NCI-H1694 (cell line): ENCODE results near the gene CDKN1A.

Experiments
- DNase-seq: peaks from one replicate; lab custom pipeline; 2025; lab: John Stamatoyannopoulos, UW

Gene CDKN1A

DNA sequence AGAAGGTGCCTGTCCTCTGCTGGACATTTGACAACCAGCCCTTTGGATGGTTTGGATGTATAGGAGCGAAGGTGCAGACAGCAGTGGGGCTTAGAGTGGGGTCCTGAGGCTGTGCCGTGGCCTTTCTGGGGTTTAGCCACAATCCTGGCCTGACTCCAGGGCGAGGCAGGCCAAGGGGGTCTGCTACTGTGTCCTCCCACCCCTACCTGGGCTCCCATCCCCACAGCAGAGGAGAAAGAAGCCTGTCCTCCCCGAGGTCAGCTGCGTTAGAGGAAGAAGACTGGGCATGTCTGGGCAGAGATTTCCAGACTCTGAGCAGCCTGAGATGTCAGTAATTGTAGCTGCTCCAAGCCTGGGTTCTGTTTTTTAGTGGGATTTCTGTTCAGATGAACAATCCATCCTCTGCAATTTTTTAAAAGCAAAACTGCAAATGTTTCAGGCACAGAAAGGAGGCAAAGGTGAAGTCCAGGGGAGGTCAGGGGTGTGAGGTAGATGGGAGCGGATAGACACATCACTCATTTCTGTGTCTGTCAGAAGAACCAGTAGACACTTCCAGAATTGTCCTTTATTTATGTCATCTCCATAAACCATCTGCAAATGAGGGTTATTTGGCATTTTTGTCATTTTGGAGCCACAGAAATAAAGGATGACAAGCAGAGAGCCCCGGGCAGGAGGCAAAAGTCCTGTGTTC is 1.3 kb upstream of the CDKN1A start:
- DNase-seq: no peak

DNA sequence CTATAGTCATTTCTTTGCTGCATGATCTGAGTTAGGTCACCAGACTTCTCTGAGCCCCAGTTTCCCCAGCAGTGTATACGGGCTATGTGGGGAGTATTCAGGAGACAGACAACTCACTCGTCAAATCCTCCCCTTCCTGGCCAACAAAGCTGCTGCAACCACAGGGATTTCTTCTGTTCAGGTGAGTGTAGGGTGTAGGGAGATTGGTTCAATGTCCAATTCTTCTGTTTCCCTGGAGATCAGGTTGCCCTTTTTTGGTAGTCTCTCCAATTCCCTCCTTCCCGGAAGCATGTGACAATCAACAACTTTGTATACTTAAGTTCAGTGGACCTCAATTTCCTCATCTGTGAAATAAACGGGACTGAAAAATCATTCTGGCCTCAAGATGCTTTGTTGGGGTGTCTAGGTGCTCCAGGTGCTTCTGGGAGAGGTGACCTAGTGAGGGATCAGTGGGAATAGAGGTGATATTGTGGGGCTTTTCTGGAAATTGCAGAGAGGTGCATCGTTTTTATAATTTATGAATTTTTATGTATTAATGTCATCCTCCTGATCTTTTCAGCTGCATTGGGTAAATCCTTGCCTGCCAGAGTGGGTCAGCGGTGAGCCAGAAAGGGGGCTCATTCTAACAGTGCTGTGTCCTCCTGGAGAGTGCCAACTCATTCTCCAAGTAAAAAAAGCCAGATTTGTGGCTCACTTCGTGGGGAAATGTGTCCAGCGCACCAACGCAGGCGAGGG is 594 bp upstream of the CDKN1A start:
- DNase-seq: no peak

DNA sequence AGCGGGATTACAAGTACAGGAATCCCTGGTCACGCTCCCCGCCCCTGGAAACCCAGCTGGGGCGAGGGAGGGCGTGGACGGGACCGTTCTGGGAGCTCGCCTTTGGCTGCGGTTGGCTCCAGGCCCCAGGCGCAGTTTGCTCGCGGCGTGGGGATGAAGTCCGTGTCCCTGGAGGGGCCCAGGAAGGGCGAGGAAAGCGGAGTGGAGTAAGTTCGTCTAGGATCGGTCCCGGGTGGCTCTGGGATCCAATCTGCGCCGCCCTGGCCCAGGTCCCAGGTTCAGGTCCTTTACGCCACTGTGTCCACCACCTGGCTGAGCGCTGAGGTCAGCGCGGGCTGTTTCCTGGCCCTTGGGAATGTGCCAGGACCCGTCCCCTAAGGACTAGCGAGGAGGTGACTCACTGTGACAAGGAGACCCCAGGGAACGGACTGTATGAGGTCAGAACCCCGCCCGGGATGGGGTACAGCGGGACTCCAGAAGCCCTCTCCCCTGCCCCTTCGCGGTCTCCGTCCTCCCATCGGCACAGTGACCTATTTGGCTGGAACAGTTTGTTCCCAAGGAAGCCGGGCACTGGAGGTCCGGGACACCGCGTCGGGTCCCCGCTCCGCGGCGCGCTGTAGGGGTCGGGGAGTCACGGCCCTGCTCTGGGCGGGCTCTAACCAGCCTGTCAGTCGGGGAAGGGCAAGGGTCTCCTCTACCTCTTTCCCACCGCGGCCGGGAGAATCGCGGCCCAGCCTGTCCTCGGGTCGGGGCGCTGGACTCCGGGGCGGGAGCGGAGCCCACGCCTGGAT is 724 bp downstream of the CDKN1A start:
- no peak for DNase-seq

DNA sequence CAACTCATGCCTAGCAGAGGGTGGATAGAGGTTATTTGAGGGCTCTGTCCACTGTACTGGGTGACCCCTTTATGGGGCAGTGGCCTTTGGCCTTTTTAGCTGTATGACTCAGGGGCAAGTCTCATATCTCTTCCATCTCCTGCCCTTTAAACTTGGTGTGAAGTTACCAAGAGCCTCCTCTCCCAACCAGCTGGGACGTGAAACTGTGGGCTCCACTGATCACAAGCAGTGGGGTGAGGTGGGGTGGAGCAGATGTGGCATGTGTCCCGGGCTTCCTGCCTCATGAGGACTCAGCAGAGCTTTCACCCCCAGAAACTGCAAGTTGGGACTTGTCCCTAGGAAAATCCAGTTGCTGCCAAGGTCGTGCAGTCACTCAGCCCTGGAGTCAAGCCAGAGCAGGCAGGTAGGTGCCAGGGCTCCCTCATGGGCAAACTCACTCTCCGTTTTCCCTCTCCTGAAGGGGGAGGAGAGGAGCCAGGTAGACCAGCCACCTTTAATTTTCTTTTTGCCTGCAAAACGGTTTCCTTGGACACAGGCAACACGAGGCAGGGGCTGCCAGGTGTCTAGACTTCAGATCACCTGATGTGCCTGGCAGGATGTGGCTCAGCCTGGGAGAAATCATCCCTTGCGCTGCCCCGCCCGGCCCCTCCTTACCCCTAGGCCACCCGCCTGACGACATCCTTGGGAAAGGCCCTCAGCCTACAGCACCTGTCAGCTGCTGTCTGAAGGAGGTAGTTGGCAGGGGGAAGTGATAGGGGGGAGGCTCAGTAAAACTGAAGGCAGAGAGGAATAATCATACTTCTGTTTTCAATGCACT is 4.0 kb downstream of the CDKN1A start:
- DNase-seq: peak; percentile 89

DNA sequence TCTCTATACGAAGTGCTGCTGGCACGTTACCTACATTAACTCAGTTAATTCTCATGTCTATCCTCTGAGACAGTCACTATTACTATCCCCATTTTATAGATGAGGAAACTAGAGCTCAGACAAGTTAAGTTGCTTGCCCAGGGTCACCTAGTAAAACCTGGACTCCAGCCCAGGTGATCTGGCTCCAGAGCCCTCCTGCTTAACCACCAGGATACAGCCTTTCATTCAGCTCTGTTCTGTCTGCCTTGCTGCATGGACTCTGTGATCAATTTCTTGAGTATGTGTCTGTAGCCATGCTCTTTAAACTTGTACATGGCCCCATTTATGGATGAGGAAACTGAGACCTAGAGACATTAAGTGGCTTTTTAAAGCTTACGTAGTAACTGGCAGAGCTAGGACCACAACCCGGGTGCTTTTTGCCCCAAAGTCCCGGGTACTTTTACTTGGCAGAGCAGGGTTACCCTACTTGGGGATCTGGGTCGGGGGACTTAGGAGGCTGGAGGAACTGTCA is 4.7 kb downstream of the CDKN1A start:
- DNase-seq: no peak

DNA sequence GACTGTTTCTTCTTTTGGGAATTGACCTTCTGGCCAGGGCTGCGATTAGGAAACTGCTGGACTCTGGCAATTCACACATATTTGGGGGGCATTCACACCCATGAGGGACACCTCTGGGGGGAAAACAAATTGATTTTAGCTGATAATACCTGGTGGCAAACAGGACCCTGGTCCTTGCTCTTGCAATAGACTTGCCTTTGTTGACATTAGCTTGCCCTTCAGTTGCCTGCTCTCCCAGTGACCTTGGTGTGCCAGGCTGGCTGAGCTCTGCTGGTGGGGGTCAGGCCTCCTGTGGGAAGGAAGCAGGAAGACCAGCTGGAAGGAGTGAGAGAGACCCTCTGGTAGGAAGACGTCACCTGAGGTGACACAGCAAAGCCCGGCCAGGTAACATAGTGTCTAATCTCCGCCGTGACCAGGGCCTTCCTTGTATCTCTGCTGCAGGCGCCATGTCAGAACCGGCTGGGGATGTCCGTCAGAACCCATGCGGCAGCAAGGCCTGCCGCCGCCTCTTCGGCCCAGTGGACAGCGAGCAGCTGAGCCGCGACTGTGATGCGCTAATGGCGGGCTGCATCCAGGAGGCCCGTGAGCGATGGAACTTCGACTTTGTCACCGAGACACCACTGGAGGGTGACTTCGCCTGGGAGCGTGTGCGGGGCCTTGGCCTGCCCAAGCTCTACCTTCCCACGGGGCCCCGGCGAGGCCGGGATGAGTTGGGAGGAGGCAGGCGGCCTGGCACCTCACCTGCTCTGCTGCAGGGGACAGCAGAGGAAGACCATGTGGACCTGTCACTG is 5.3 kb downstream of the CDKN1A start:
- DNase-seq: no peak

DNA sequence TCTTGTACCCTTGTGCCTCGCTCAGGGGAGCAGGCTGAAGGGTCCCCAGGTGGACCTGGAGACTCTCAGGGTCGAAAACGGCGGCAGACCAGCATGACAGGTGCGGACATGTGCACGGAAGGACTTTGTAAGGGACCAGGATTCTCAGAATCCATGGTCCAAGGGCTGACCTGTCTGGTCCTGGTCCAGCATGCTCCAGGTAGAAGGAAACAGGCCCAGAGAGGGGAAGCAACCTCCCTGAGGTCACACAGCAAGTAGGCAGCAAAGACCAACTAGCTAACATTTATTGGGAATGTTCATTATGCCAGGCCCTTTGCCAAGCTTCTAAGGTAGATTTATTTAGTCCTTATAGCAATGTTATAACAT is 5.9 kb downstream of the CDKN1A start:
- DNase-seq: no peak

DNA sequence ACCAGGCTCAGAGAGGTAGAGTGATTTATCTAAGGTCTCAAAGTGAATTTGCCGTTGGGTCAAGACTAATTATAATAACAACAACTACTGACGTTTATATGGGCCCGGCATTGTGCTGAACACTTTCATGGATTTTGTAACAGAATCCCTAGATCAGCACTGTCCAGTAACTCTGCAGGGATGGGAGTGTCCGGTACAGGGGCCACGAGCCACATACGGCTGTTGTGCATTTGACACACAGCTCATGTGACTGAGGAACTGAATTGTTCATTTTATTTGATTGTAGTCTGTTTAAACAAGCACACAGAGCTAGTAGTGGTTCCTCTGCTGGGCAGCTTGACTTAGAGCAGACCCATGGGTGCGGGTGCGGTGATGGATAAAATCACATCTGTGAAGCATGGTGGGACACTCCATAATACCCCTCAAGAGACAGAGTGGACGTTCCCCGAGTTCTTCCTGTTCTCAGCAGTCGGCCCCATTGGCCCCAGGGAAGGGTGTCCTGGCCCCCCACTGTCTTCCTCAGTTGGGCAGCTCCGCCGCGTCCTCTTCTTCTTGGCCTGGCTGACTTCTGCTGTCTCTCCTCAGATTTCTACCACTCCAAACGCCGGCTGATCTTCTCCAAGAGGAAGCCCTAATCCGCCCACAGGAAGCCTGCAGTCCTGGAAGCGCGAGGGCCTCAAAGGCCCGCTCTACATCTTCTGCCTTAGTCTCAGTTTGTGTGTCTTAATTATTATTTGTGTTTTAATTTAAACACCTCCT is 6.8 kb downstream of the CDKN1A start:
- DNase-seq: no peak

DNA sequence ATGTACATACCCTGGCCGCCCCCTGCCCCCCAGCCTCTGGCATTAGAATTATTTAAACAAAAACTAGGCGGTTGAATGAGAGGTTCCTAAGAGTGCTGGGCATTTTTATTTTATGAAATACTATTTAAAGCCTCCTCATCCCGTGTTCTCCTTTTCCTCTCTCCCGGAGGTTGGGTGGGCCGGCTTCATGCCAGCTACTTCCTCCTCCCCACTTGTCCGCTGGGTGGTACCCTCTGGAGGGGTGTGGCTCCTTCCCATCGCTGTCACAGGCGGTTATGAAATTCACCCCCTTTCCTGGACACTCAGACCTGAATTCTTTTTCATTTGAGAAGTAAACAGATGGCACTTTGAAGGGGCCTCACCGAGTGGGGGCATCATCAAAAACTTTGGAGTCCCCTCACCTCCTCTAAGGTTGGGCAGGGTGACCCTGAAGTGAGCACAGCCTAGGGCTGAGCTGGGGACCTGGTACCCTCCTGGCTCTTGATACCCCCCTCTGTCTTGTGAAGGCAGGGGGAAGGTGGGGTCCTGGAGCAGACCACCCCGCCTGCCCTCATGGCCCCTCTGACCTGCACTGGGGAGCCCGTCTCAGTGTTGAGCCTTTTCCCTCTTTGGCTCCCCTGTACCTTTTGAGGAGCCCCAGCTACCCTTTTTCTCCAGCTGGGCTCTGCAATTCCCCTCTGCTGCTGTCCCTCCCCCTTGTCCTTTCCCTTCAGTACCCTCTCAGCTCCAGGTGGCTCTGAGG is 7.6 kb downstream of the CDKN1A start:
- DNase-seq: no peak

DNA sequence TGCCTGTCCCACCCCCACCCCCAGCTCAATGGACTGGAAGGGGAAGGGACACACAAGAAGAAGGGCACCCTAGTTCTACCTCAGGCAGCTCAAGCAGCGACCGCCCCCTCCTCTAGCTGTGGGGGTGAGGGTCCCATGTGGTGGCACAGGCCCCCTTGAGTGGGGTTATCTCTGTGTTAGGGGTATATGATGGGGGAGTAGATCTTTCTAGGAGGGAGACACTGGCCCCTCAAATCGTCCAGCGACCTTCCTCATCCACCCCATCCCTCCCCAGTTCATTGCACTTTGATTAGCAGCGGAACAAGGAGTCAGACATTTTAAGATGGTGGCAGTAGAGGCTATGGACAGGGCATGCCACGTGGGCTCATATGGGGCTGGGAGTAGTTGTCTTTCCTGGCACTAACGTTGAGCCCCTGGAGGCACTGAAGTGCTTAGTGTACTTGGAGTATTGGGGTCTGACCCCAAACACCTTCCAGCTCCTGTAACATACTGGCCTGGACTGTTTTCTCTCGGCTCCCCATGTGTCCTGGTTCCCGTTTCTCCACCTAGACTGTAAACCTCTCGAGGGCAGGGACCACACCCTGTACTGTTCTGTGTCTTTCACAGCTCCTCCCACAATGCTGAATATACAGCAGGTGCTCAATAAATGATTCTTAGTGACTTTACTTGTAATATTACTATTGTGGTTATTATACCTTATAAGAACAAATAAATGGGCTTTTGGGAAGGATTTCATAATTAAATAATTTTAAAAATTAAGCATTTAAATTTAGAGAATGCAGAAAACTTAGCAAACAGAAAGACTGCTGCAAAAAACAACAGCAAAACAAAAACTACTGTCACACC is 8.4 kb downstream of the CDKN1A start:
- no peak for DNase-seq

DNA sequence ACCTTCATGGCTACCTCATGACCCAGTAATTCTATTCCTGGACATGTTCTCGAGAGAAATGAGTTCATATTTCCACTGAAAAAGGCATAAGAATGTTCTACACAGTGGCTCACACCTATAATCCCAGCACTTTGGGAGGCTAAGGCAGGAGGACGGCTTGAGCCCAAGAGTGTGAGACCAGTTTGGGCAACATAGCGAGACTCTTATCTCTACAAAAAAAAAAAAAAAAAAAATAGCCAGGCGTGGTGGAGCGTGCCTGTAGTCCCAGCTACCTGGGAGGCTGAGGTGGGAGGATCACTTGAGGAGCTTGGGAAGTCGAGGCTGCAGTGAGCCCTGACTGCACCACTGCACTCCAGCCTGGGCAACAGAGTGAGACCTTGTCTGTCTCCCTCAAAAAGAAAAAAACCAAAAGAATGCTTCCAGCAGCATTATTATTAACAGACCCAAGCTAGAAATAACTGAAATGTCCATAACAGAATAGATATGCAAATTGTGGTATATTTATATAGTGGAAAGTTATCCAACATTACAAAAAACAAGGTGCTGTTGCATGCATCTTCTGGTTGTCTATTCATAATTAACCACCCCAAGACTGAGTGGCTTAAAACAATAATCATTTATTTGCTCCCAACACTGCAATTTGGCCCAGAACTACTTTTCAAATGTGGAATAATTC is 9.7 kb downstream of the CDKN1A start:
- DNase-seq: no peak

DNA sequence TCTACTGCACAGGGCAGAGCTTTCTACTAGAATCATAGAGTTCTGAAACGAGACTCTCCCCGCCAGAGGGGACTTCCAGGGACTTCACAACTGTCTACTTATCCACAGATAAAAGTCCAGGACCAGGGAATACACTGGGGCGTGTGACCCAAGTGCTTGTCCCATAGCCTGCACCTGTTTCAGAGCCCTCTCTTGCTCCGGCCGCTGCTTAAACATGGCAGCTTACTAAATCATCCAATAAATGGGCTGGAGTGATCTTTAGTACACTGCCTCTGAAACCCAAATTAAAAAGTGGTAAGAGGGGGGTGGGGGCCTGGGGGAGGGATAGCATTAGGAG is 10.2 kb downstream of the CDKN1A start:
- no peak for DNase-seq

DNA sequence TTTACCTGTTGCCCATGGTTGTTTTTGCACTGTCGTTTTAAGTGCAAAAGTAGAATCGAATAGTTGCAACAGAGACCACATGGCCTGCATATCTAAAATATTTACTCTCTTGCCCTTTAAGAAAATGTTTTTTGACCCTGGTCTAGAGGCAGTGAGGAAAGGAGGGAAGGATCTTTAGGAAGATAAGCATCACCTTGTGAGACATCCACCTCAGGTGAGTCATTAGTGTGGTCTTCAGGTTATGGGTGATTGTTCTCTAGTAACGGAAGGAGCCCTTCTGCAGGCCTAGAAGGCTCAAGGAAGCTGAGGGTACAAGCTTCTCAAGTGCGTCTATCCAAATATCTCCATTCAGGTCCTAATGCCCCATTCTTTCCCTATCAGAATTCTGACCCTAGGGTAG is 12.5 kb downstream of the CDKN1A start:
- no peak for DNase-seq

DNA sequence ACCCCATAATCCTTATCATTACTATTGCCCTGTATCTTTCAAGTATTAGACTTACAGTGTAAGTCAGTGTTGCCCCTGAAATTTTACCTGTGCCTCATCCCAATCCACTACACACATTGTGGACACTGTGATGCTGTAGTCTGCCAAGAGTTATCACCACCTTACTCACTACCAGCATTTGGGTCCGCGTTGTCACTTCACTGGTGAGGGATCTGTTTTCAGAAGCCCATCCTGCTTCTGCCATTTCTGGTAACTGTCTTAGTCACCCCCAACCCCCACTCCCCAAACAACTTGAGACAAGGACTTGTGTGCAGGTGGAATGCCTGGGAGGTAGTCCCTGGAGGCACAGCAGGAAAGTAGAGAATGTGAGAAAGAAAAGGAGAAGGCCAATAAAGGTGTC is 13.1 kb downstream of the CDKN1A start:
- no peak for DNase-seq

DNA sequence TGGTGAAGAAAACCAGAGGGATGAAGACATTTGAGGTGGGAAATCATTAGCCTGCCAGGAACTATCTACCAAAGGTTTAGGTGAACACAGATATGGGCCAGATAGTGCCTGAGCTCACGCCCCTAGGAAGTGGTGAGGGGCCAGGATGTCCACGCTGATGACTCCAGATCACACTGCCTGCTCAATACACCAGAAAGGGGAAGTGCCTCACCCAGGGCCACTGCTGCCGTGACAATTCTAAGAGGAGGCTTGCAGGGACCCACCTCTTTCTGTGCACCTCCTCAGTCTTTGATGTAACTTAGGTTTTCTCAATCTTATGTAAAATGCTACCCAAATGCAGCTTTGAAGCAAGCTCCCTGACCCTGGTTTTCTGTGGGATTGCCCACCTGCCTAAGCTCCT is 13.7 kb downstream of the CDKN1A start:
- no peak for DNase-seq

DNA sequence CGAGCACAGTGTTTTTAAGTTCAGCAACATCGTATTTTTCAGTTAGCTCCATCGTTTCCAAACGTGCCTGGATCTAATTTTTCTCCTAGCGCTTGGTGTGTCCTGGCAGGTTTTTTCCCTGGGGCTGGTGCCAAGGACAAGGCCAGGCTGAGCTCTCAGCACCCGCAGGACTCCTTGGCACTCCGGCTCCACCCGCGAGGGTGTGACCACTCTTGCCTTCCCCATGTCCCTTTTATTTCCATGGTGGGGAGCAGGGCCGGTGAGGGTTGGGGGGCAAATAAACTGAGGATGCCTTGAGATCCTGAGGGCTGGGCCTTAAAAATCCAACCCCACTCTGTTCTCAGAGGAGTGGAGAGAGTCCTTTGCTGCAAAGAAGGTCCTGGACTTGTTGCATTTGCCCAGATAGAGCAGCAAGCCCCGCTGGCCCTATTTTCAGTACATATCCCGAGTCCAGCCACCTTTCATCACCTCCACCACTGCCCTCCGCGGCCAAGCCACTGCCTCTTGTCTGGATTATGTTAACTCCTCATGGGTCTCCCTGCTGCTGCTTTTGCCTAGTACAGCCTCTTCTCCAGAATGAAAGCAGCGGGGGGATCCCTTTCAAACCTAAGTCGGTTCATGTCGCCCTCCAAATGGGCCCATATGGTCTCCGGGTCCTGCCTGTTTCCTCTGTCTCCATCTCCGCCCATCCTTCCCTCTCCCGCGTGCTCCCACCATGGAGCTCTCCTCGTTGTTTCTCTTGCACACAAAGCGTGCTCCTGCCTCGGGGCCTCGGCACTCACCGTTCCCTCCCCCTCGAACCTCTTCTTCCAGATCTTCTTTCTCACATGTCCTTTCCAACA is 14.6 kb downstream of the CDKN1A start:
- no peak for DNase-seq

DNA sequence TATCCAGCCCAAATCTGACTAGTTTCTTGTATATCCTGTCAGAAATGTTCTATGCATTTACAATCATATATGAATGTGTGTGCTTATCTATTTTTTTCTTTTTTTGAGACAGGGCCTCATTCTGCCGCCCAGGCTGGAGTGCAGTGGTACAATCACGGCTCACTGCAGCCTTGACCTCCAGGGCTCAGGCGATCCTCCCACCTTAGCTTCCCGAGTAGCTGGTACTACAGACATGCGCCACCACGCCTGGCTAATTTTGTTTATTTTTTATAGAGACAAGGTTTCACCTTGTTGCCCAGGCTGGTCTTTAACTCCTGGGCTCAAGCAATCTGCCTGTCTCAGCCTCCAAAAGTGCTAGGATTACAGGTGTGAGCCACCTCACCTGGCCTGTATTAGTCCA is 16.1 kb downstream of the CDKN1A start:
- no peak for DNase-seq
